ENCODE results near the gene EYS.

The EYS gene

GRCh38 chr6:65707126-65707826 lies at the start of gene EYS:
Gene EYS, minus strand, starts transcription at chr6:65707226. Its CDS starts 211,816 bp downstream, at chr6:65495410.
- no peak for DNase-seq (ENCODE audit: low read depth)

GRCh38 chr6:65746302-65746701 lies 39.3 kb upstream of the EYS start:
- DNase-seq (ENCODE audit: low read depth), result no peak

- no peak for DNase-seq (ENCODE audit: low read depth)
Observed at GRCh38 chr6:65745614-65746013, 38.6 kb upstream of the EYS start.

GRCh38 chr6:65728879-65729479 lies 22.0 kb upstream of the EYS start:
- DNase-seq (ENCODE audit: low read depth), result no peak

- peak; percentile 2 for DNase-seq (ENCODE audit: low read depth)
Observed at GRCh38 chr6:65719101-65719500, 12.1 kb upstream of the EYS start.

- DNase-seq (ENCODE audit: low read depth), result no peak
Observed at GRCh38 chr6:65711531-65711930, 4.5 kb upstream of the EYS start.

GRCh38 chr6:65709099-65709830 lies 2.2 kb upstream of the EYS start:
- no peak for DNase-seq (ENCODE audit: low read depth)

- DNase-seq (ENCODE audit: low read depth), result no peak
Observed at GRCh38 chr6:65708162-65708561, 1.1 kb upstream of the EYS start.

- no peak for DNase-seq (ENCODE audit: low read depth)
Observed at GRCh38 chr6:65706436-65706835, 590 bp downstream of the EYS start.

- no peak for DNase-seq (ENCODE audit: low read depth)
Observed at GRCh38 chr6:65701325-65701724, 5.7 kb downstream of the EYS start.

GRCh38 chr6:65700561-65700960 lies 6.5 kb downstream of the EYS start:
- no peak for DNase-seq (ENCODE audit: low read depth)

GRCh38 chr6:65692109-65692508 lies 14.9 kb downstream of the EYS start:
- DNase-seq (ENCODE audit: low read depth), result no peak

GRCh38 chr6:65680232-65680631 lies 26.8 kb downstream of the EYS start:
- no peak for DNase-seq (ENCODE audit: low read depth)

- no peak for DNase-seq (ENCODE audit: low read depth)
Observed at GRCh38 chr6:65671922-65672321, 35.1 kb downstream of the EYS start.

- DNase-seq (ENCODE audit: low read depth), result no peak
Observed at GRCh38 chr6:65667916-65668656, 38.9 kb downstream of the EYS start.

GRCh38 chr6:65650086-65650485 lies 56.9 kb downstream of the EYS start:
- DNase-seq (ENCODE audit: low read depth), result no peak

- no peak for DNase-seq (ENCODE audit: low read depth)
Observed at GRCh38 chr6:65649392-65649791, 57.6 kb downstream of the EYS start.

- DNase-seq (ENCODE audit: low read depth), result peak; percentile 32
Observed at GRCh38 chr6:65646544-65646943, 60.5 kb downstream of the EYS start.

- no peak for DNase-seq (ENCODE audit: low read depth)
Observed at GRCh38 chr6:65642776-65643175, 64.2 kb downstream of the EYS start.

- no peak for DNase-seq (ENCODE audit: low read depth)
Observed at GRCh38 chr6:65638047-65638831, 68.8 kb downstream of the EYS start.

- no peak for DNase-seq (ENCODE audit: low read depth)
Observed at GRCh38 chr6:65637289-65638046, 69.6 kb downstream of the EYS start.
